CD4-positive, alpha-beta T cell treated with Interleukin-12 subunit alpha and Interleukin-12 subunit beta, for 1 hour (primary cell): ENCODE results near the gene C1orf56.
A peak's percentile ranks its signal among the peaks of the same experiment; 100 is the strongest.

Experiments used
- DNase-seq: peaks from one replicate; pipeline ENCODE4 v3.0.0-alpha.2; 2020

C1orf56 gene

DNA sequence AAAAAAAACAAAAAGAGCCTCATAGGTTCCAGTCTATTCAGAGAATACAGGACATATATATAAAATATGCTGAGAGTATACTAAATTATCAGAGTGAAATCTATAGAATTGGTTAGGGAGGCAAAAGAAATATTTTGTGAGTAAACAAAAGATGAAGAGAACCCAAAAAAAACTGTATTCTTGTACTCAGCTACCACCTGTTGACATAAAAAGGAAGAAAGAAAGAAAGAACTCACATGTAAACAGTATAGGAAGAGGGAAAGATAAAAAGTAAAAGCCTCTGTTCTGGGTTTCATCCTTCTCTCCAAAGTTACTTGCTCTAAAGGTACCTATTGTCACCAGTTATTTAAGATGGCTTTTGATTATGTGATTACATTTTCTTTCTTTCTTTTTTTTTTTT is 21.1 kb upstream of the C1orf56 start:
- no peak for DNase-seq

DNA sequence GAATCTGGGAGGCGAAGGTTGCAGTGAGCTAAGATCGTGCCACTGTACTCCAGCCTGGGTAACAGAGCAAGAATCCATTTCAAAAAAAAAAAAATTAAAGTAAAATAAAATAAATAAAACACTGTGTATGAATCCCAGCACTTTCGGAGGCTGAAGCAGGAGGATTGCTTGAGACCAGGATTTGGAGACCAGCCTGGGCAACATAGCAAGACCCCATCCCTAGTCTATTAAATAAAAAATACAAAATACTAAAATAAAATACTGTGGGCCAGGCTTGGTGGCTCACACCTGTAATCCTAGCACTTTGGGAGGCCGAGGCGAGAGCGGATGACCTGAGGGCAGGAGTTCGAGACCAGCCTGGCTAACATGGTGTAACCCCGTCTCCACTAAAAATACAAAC is 15.4 kb upstream of the C1orf56 start:
- DNase-seq, result no peak

DNA sequence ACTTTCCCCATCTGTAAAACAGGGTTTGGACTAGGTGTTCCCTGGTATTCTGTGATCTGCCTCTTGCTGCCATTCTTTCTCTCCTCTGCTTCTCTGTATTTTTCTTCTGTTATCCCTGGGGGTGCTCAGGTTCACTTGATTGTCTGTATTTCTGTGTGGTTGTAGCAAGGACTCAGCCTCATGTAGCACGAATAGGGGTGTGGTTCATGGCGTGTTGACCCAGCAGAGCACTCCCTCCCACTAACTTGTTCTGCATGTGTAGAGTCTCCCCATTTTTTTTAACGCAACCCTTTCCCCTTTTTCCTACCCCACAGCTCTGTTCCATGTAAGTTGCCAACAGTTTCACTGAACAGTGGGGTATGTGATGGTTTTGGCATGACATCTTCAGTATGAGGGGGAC is 12.4 kb upstream of the C1orf56 start:
- DNase-seq, result no peak

DNA sequence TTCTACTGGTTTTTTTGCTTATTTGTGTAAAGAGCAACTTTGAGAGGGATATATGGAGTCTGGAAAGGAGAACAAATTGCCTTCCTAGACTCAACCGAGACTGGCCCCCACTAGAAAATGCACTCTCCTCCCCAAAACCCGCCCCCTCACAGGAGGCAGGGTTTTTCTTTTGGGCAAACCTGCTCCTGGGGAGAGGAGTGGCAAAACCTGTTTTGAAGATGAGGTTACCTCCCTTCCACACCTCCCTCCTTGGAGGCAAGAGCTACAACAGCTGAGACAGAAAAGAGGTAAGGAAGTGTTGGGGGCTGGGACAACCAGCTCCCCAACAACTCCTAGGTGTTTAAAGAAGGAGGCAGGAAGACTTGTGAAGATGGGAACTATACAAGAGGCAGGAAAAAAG is 11.2 kb upstream of the C1orf56 start, which contains the start of gene BNIPL:
Gene BNIPL (plus strand): TSS at position 231 of the 400 bp plus-strand sequence. CDS start 140 bp downstream, at position 371.
- DNase-seq, result no peak

DNA sequence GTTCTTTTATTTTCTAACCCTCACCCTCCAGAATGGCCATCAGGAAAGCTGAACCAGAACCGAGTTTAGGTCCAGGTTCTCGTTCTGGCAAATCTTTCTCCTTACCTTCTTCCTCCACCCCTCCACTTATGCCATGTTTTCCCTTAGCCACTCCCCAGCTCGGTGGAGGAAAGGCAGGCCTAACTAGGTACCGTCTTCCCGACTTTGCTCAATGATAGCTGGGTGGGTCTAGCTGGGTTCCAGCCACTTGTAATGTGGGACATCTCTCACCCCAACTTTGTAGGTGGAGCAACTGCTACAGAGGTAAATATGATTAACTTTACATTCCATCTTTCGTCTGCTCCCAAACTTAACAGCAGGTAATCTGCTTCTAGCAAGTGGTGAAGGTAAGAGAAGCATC is 10.5 kb upstream of the C1orf56 start:
- DNase-seq, result no peak

DNA sequence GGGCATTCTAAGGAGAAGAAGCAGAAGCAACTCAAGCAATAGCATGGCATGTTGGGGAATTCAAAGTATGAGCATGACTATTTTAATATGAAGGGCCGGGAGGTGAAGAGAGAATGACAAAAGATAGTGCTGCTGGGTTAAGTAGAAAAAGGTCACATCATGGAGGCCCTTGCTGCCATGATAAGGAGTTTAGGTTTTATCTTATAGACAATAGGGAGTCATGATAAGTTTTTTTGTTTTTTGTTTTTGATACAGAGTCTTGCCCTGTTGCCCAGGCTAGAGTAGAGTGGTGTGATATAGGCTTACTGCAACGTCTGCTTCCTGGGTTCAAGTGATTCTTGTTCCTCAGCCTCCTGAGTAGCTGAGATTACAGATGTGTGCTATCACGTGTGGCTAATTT is 8.0 kb upstream of the C1orf56 start:
- no peak for DNase-seq

DNA sequence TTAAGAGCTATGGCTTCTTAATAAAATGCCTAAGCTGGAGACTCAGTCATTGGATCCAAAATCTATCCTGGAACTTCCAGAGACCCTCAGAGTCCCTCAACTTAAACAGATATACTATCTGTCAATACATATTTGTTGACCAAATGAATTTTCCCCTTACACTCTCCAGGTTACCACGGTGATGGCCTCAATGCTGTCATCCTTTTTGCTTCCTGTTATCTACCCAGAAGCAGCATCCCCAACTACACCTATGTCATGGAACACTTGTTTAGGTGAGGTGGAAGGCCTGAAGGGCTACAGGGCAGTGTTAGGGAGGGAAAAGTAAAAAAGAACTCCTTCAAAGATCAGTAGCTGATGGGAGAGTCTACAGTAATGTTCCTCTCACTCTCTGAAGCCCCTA is 4.4 kb upstream of the C1orf56 start:
- peak; percentile 28 for DNase-seq

DNA sequence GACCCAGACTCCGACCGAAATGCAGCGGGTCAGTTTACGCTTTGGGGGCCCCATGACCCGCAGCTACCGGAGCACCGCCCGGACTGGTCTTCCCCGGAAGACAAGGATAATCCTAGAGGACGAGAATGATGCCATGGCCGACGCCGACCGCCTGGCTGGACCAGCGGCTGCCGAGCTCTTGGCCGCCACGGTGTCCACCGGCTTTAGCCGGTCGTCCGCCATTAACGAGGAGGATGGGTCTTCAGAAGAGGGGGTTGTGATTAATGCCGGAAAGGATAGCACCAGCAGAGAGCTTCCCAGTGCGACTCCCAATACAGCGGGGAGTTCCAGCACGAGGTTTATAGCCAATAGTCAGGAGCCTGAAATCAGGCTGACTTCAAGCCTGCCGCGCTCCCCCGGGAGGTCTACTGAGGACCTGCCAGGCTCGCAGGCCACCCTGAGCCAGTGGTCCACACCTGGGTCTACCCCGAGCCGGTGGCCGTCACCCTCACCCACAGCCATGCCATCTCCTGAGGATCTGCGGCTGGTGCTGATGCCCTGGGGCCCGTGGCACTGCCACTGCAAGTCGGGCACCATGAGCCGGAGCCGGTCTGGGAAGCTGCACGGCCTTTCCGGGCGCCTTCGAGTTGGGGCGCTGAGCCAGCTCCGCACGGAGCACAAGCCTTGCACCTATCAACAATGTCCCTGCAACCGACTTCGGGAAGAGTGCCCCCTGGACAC is 534 bp downstream of the C1orf56 start:
- peak; percentile 71 for DNase-seq

DNA sequence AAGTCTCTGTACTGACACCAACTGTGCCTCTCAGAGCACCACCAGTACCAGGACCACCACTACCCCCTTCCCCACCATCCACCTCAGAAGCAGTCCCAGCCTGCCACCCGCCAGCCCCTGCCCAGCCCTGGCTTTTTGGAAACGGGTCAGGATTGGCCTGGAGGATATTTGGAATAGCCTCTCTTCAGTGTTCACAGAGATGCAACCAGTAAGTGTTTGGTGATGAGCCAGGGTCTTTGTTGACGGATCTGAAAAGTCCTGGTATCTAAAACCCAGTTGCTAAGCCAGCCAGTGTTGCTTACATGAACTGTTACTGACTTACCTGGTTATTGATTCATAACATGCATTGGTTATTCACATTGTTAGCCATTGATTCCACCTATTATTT is 1.1 kb downstream of the C1orf56 start:
- DNase-seq, result no peak

DNA sequence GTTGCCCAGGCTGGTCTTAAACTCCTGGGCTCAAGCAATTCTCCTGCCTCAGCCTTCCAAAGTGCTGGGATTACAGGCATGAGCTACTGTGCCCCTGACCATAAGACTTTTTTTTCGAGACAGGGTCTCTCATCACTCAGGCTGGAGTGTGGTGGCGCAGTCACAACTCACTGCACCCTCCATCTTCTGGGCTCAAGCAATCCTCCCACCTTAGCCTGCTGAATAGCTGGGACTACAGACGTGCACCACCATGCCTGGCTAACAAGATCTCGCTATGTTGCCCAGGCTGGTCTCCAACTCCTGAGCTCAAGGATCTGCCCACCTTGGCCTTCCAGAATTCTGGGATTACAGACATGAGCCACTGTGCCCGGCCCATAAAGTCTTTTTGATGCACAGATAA is 1.9 kb downstream of the C1orf56 start:
- DNase-seq, result no peak

DNA sequence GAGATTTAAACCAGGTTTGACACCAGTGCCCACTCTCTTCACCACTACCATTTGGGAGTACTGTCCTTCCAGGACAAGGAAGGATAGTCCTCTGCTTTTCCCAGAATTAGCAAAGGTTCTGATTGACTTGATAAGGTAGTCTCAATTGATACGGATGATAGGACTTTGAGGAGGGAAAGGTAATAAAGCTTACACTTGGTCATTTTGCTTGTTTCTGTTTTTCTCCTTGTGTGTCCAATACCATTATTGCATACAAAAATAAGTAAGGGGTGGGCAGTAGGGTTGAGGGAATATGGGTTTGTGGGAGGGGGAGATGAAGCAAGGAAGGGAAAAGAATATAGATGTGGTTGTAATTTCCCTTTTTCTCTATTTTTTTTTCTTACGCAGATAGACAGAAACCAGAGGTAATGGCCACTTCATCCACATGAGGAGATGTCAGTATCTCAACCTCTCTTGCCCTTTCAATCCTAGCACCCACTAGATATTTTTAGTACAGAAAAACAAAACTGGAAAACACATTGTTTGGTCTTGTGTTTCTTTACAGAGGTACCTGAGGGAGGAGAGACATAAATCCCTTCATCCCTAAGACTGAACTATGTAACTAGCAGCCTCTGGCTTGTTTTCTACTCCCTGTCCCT is 2.6 kb downstream of the C1orf56 start:
- no peak for DNase-seq

DNA sequence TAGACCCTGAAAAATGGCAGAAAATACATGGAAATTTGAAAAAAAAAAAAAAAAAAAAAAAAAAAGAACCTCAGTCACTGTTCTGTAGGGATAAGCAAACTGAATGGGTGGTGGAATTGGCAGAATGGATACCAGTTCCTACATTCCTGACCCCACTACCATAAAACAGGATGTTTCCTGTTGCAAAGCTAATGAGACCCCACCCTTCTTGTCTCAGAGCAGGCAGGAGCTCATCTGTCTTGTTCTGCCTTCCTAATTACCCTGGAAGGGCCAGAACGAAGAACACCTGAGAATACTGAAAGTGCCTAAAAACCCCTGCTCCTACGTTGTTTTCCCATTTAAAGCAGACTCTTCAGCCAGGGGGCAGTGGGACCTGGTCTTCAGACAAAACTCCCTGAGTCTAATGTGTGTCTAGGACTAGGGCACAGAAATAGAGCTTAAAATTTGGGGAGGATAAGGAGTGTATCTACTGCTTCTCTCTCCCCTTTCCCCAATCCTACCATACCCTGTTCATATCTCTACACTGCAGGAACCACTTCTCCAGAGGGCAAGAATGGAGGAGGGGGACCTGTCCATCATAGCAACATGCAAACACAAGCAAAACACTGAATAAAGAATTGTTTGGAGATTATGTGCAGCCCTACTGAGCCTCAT is 3.9 kb downstream of the C1orf56 start:
- no peak for DNase-seq

DNA sequence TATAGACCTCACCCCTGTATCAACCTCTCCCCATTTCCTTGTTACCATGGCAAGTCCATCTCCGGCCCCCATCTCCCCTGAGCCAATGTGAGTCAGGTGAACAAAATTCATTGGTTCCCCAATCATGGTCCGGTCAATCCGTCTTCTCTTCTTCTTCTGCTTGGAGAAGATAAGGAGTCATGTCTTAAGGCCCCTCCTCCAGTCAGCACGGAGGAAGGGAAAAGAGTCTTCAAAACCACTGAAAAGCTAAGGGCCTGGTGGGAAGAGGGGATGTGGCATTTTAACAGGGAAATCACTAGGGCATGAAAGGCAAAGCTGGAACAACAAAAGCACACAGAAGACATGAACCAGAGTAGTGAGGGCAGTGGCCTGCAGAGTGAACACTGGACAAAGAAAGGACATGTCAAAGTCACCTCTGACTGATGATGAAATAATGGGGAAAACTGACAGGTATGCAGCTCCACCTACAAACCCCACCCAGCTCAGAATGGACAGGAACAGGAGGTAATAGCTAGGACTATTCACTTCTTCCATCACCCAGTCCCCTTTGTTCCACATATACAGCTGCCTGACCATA is 7.5 kb downstream of the C1orf56 start:
- DNase-seq, result no peak

DNA sequence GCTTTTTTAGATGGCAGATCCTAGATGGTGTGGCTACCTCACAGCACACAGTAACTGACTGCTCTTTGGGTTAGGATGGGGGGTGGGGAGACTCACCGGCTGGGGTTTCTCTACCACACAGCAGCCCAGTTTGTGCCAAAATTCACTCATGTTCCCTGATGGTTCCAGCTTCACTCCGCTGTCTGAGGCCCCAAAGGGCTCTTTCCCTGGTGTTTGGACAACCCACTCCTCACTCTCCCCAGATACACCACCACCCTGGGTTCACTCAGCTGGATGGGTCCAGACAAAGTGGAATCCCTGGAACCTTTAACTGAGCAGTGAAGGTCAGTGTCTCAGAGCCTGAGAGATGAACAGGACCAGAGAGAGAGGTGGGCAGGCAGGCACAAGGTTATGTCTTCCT is 8.0 kb downstream of the C1orf56 start:
- no peak for DNase-seq

DNA sequence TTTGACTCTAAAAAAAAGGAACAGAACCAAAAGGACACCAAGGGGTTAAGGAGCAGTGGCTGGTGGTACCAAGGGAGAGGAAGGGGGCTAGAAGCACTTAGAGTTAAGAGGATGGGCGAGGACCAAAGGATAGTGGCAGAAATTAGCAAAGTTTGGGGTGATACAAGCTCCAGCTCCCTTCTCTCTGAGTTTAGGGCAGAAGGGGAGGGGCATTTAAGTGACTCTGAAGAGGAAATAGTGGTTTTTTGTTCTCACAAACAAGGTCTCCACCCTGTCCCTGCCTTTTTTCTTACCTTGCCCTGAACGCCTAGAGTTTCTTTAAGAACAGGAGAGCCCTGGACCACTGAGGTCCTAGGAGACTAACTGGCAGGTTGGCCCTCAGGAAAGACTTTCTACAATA is 8.6 kb downstream of the C1orf56 start:
- peak; percentile 77 for DNase-seq

DNA sequence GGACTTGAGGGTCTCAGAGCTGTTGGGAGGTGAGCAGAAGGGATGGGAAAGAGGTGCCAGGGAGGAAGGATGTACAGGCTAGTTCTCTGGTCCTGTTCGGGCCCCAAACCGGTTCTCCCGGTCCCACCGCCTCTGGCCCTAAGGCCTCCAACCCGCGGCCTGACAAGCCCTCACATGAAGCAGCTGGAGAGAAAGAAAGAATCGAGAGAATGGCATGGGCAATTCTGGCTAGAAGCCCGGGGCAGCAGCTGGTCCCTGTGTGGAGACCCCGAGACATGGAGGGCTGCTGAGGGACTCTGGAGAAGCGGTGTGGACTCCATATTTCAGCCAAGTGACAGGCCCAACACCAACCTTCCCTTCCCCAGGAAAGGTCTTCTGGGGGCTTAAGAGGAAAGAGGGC is 11.1 kb downstream of the C1orf56 start:
- DNase-seq, result no peak

DNA sequence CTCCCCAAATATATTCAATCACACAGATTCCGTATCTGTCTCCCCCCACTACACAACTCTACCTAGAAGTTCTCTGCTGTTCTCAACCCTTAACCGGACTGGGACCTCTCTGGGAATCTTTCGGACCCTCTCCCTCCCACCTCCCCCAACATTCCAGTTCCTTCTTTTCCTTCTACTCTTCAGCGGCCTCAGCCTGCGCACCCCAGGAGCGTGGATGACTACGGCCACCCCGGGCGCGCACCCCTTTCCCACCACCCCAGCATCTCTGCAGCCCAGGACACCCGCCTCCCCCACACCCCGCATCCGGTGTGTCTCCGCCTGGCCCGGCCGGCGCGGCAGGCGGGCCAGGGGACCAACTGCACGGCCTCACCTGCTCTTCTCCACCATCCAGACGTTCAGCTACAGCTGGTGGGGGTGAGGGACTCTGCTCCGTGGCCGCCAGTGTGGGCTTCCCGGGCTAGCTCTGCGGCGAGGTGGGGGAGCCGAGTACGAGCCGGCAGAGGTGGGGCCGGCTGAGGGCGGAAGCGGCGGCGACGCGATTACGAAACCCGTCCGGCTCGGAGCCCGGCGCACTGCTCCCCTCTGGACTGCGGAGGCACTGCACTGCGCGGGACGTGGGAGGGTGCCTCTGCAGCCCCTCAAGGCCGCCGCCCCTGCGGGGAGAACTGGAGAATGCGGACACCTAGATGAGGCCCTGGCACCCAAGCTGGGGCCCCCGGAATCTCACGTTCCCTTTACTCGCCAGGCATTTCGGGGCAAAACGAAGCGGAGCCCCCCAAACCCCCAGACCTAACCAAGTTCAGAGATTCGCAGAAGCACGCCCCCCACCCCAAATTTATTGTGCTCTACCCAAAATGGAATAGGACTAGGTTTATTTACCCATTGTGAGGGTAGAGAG is 11.8 kb downstream of the C1orf56 start, which contains the start of gene CDC42SE1:
Gene CDC42SE1 (minus strand): TSS at position 514 of the 898 bp plus-strand sequence. CDS start 3,892 bp downstream, outside the sequence.
- DNase-seq, result peak; percentile 89

DNA sequence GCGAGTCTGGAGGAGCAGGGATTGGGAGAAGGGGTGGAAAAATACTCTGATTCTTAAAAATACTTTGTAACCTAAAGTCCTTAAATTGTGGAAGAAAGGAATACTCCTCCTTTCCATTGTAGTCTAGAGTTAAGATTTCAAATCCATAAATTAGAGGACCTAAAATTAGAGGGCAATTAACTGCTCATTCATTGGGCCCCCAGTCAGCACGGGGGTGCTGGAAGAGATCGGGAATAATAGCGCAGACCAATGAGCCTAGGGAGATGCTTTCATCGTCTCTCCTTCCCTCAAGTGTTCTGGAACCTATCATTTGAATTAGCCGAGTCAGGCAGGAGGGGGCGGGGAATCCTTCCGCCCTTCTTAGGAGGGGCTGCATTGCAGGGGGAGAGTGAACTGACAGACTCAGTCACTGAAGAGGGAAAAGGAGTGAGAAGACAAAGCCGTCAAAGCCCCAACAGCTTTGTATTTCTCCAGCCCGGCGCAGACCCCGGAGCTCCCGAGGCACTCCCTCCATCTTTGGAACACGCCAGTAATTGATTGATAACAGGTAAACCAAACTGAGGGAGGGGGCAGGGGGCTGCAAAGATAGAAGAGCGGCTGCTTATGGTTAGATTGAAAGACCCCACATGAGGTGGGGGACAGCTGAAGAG is 12.6 kb downstream of the C1orf56 start, which contains the start of gene MLLT11:
Gene MLLT11 (plus strand): TSS at position 391 of the 650 bp plus-strand sequence. CDS start 6,828 bp downstream, outside the sequence.
- no peak for DNase-seq

DNA sequence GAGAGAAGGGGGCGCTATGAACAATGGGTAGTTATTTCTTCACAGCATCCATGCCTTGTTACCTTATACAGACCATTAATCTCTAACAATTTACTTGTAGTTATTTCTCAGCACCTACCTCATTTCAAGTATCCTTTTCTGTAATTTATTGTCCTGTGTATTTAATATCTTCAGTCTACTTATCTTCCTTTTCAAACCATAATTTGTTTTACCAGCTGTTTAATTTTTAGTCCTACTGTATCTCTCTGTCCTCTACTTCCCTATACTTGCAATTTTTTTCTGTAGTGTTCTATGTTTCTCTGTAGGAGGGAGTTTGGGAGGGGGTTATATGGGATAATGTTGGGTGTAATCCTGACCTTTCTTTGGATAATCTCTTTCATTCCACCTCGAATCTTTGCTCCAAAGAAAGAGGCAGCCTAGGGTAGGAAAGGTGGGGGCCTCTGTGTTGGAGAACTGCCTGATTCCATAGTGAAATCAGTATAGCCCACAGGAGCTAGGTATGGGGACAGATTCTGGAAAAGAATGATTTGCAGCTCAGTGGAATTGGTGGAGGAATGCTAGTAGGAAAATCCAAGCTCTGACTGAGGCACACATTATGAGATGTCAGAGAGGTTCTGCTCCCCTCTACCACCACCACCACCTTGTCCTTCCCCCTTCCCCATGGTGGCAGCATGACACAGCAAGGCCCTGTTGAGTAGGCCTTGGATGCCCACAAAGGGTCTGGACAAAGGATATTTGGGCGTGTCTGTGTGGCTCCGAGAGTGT is 13.3 kb downstream of the C1orf56 start:
- DNase-seq, result no peak

DNA sequence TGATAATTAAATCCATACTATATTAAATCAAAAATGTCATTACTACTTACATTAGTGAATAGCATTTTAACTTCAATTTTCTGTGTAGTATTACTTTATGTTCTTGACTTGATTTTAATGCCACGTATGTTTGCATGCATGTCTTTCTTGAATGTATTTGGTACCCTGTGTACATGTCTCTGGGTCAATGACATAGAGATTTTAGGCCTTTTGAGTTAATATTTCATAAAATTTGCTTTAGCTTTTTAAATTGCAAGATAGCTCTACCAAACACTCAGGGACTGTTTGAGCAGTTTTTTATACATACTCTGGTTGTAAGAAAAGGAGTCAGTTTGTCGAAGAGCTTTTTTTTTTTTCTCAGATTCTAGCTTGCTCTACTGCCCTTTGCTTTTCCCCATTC is 14.2 kb downstream of the C1orf56 start:
- DNase-seq, result no peak

DNA sequence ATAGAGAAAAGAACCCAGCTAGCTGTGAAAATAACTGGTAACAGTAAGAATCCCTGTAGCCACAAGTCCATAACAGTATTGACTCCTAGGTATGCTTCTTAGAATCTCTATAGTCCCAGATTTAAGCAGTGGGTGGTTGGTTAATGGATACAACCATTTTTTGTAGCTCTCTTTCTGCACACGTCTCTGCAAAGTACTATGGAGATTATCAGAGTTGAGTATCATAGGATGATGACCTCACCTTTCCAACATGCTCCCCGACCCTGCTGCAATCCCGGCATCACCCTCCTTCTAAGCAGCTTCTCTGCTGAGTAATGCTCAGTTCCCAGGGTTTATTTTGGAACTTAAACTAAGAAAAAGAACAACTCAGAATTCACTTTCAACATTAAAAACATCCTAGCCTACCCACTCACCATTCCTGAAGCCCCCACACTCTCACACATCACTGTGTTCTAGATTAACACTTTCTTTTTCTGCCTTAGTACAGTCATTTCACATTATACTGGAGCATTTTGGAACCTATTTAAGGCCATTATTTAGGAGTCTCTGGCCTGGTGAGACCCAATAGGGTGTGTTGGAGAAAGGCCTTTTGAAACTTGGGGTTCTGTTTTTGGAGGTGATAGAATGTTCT is 15.3 kb downstream of the C1orf56 start:
- no peak for DNase-seq
